NCI-H774 (cell line): Measurements from ENCODE around the gene AMER2.
A peak's percentile ranks its signal among the peaks of the same experiment; 100 is the strongest.

Experiments
- DNase-seq: peaks from one replicate; lab custom pipeline; 2025; lab: John Stamatoyannopoulos, UW

The AMER2 gene

GRCh38 chr13:25151626-25152195, 20.4 kb downstream of the AMER2 start:
- no peak for DNase-seq

GRCh38 chr13:25149711-25150110, 22.4 kb downstream of the AMER2 start:
- DNase-seq = no peak

GRCh38 chr13:25148402-25148771, 23.7 kb downstream of the AMER2 start:
- no peak for DNase-seq

- no peak for DNase-seq
Measured at GRCh38 chr13:25147638-25148401, 24.3 kb downstream of the AMER2 start.

- no peak for DNase-seq
Measured at GRCh38 chr13:25143706-25144105, 28.4 kb downstream of the AMER2 start.

- no peak for DNase-seq
Measured at GRCh38 chr13:25141042-25141441, 31.0 kb downstream of the AMER2 start.

- no peak for DNase-seq
Measured at GRCh38 chr13:25137788-25138115, 34.3 kb downstream of the AMER2 start.

GRCh38 chr13:25136880-25137787, 35.0 kb downstream of the AMER2 start:
- DNase-seq = no peak

GRCh38 chr13:25135896-25136295, 36.2 kb downstream of the AMER2 start:
- DNase-seq = no peak

GRCh38 chr13:25132751-25133390, 39.2 kb downstream of the AMER2 start:
- DNase-seq = no peak

- DNase-seq = no peak
Measured at GRCh38 chr13:25131881-25132420, 40.1 kb downstream of the AMER2 start.

- no peak for DNase-seq
Measured at GRCh38 chr13:25130944-25131343, 41.1 kb downstream of the AMER2 start.

GRCh38 chr13:25118378-25118905, 53.6 kb downstream of the AMER2 start:
- no peak for DNase-seq

GRCh38 chr13:25117312-25117711, 54.8 kb downstream of the AMER2 start:
- DNase-seq = no peak

GRCh38 chr13:25116044-25116443, 56.0 kb downstream of the AMER2 start:
- DNase-seq = no peak

GRCh38 chr13:25114220-25114619, 57.9 kb downstream of the AMER2 start:
- DNase-seq = peak; percentile 36

GRCh38 chr13:25112695-25113255, 59.3 kb downstream of the AMER2 start:
- DNase-seq = no peak
